HepG2 (cell line): Measurements from ENCODE around the gene RNU1-2. TPM values are rescaled to one million over a fixed set of nuclear protein-coding genes. Genes with fewer than 3 reads are reported as not detected.

Experiments
- ATAC-seq: fragments of 200-7000 bp; cut with Tn5 transposase; 3 replicates; pipeline ENCODE4 v1.9.1; 2020; ENCODE audit warnings: mild to moderate bottlenecking, moderate library complexity
- BruUV-seq: library from RNA; stranded (reverse); fragments of 400-500 nt; replicated peaks from 2 replicates; lab custom pipeline; 2021; lab: Mats Ljungman, UMichigan
- CTCF ChIA-PET: fragments of 300-600 bp; formaldehyde crosslinking; extraction: SDS; loops from one replicate; lab custom pipeline; 2021; ENCODE audit warnings: low total read pairs, inconsistent platforms, low intra/inter-chr PET ratio; lab: Yijun Ruan, JAX
- POLR2A ChIA-PET: fragments of 350-600 bp; sonication (Branson Sonifier 250); formaldehyde crosslinking; loops from one replicate; lab custom pipeline; 2020; ENCODE audit warnings: antibody characterized with exemption, inconsistent platforms; lab: Yijun Ruan, JAX
- DNase-seq: peaks from one replicate; pipeline ENCODE4 v3.0.0-alpha.2; 2015; ENCODE audit warnings: low spot score
- FAIRE-seq: peaks from 3 replicates; lab custom pipeline; 2011; peaks lifted over from hg19 to GRCh38; lab: Jason Lieb, UNC
- H2AFZ ChIP-seq: one replicate; pipeline ENCODE4 v1.6.1; 2011; ENCODE audit warnings: low read length, inconsistent platforms
- H3K27ac ChIP-seq: fragments of 300-600 bp; 3 replicates; pipeline ENCODE4 v1.8.0; 2011; ENCODE audit warnings: mixed run types, mild to moderate bottlenecking, mixed read lengths, low read length, inconsistent platforms; ENCODE audit not compliant: insufficient read depth; ENCODE audit errors: extremely low read length
- H3K27me3 ChIP-seq, 2 experiments: fragments of 200-600 bp in 1 of 2; 2 replicates in 1 of 2; 3 replicates in 1 of 2; pipeline versions ENCODE4 v1.6.0 to v1.8.0; 2011; ENCODE audit warnings: low read length in 2 of 2, mild to moderate bottlenecking in 2 of 2, moderate library complexity in 2 of 2, inconsistent platforms in 1 of 2; ENCODE audit not compliant: insufficient read depth in 2 of 2, control insufficient read depth in 1 of 2
- H3K36me3 ChIP-seq, 2 experiments: fragments of 200-600 bp in 1 of 2; replicated peaks in 1 of 2; 2 replicates in 1 of 2; 3 replicates in 1 of 2; pipeline versions ENCODE4 v1.5.1 to v1.8.0; 2011; ENCODE audit warnings: low read length in 2 of 2, inconsistent platforms in 1 of 2; ENCODE audit not compliant: insufficient read depth in 2 of 2, control insufficient read depth in 1 of 2
- H3K4me1 ChIP-seq: 2 replicates; pipeline ENCODE4 v1.5.1; 2012; ENCODE audit warnings: low read length, inconsistent platforms; ENCODE audit not compliant: insufficient read depth
- H3K4me2 ChIP-seq: 2 replicates; pipeline ENCODE4 v1.6.0; 2011; ENCODE audit warnings: low read depth, low read length, inconsistent platforms
- H3K4me3 ChIP-seq, 3 experiments: fragments of 200-600 bp in 1 of 3; sonication (generic), shearing (Covaris generic) in 1 of 3; replicated peaks in 1 of 3; 2 replicates each; pipeline ENCODE4 v1.5.1; 2011 to 2016; ENCODE audit warnings: low read length in 3 of 3, inconsistent platforms in 2 of 3, low read depth in 2 of 3, mild to moderate bottlenecking in 2 of 3, control low read depth in 1 of 3, mixed read lengths in 1 of 3; ENCODE audit not compliant: insufficient read depth in 1 of 3
- H3K79me2 ChIP-seq: one replicate; pipeline ENCODE4 v1.6.1; 2011; ENCODE audit warnings: low read length, inconsistent platforms; ENCODE audit not compliant: insufficient read depth
- H3K9ac ChIP-seq: 2 replicates; pipeline ENCODE4 v1.6.0; 2011; ENCODE audit warnings: mild to moderate bottlenecking, low read depth, low read length, inconsistent platforms; ENCODE audit not compliant: insufficient read depth
- H3K9me3 ChIP-seq: 2 replicates; pipeline ENCODE4 v1.5.1; 2012; ENCODE audit warnings: mild to moderate bottlenecking, low read length
- H4K20me1 ChIP-seq: 2 replicates; pipeline ENCODE4 v1.6.0; 2011; ENCODE audit warnings: inconsistent platforms, mild to moderate bottlenecking, low read length, moderate library complexity; ENCODE audit not compliant: insufficient read depth
- DMAP1 ChIP-seq: IDR thresholded peaks from 2 replicates; pipeline ENCODE4 v1.6.1; 2016
- FOXO1 ChIP-seq: sonication (generic); formaldehyde crosslinking; IDR thresholded peaks from 2 replicates; pipeline ENCODE4 v1.4.0; 2020; ENCODE audit warnings: missing genetic modification reagents
- GMEB1 ChIP-seq: sonication (generic); formaldehyde crosslinking; IDR thresholded peaks from 2 replicates; pipeline ENCODE4 v1.5.1; 2020; ENCODE audit warnings: missing genetic modification reagents, mild to moderate bottlenecking, borderline replicate concordance
- HDAC2 ChIP-seq: sonication (generic); formaldehyde crosslinking; IDR thresholded peaks from 2 replicates; pipeline ENCODE4 v1.4.0; 2020; ENCODE audit warnings: missing genetic modification reagents
- SP1 ChIP-seq, 2 experiments: fragments of 450-650 bp in 1 of 2; sonication (generic) in 1 of 2; formaldehyde crosslinking in 1 of 2; IDR thresholded peaks; 2 replicates each; pipeline versions ENCODE4 v1.4.0 to v1.6.1; 2016 to 2020; ENCODE audit warnings: missing genetic modification reagents in 1 of 2
- TFDP1 ChIP-seq: IDR thresholded peaks from 2 replicates; pipeline ENCODE4 v1.6.1; 2016; ENCODE audit warnings: missing compliant biosample characterization, missing genetic modification reagents, borderline replicate concordance
- UBTF ChIP-seq: sonication (generic); formaldehyde crosslinking; IDR thresholded peaks from 2 replicates; pipeline ENCODE4 v1.4.0; 2020; ENCODE audit warnings: mild to moderate bottlenecking, missing genetic modification reagents
- ZBTB43 ChIP-seq: sonication (generic); formaldehyde crosslinking; conservative IDR thresholded peaks from 2 replicates; pipeline ENCODE4 v1.4.0; 2020; ENCODE audit warnings: missing genetic modification reagents
- ZGPAT ChIP-seq: IDR thresholded peaks from 2 replicates; pipeline ENCODE4 v1.6.1; 2016; ENCODE audit warnings: mild to moderate bottlenecking
- ZNF263 ChIP-seq: sonication (generic); formaldehyde crosslinking; IDR thresholded peaks from 2 replicates; pipeline ENCODE4 v1.4.0; 2020; ENCODE audit warnings: missing genetic modification reagents
- ZNF639 ChIP-seq: conservative IDR thresholded peaks from 2 replicates; pipeline ENCODE4 v1.6.1; 2018; ENCODE audit warnings: missing genetic modification reagents
- ZNF792 ChIP-seq: IDR thresholded peaks from 2 replicates; pipeline ENCODE4 v1.6.1; 2016
- WGBS: methylation state at CpG from one replicate; pipeline ENCODE4 v1.1.6; 2017; ENCODE audit warnings: low lambda C conversion rate; 5-methylcytosine and 5-hydroxymethylcytosine counted together
- in situ Hi-C: cut with HindIII; loops from 2 replicates; pipeline ENCODE4 v1.10.0; 2017; ENCODE audit warnings: low pct_unique_long_range_greater_than_20kb; ENCODE audit not compliant: extremely low pct_ligation_motif_present
- intact Hi-C: fragments of 100-400 bp; cut with micrococcal nuclease; formaldehyde crosslinking; loops from one replicate; pipeline ENCODE4 v1.10.0; 2022; ENCODE audit not compliant: unreplicated experiment
- polyA plus RNA-seq, 8 experiments: library from polyadenylated mRNA; depleted of rRNA in 3 of 8; stranded (reverse) in 7 of 8; unstranded in 1 of 8; fragments of >200 nt; fragmentation: Illumina TruSeq in 4 of 8; extraction: Trizol in 4 of 8; gene quantifications; 2 replicates each; pipeline versions ENCODE4 v1.2.1 to v1.2.3, GENCODE V29; 2011 to 2016; ENCODE audit warnings: low read depth in 4 of 8, missing spikeins in 1 of 8, mixed read lengths in 1 of 8; ENCODE audit not compliant: insufficient read depth in 1 of 8
- total RNA-seq, 5 experiments: library from RNA; depleted of rRNA; stranded (reverse); fragments of >200 nt; fragmentation: Illumina TruSeq; extraction: Trizol; gene quantifications; 2 replicates each; pipeline ENCODE4 v1.2.3, GENCODE V29; 2016; ENCODE audit warnings: low read depth in 1 of 5

RNU1-2 gene
- total and polyA plus RNA-seq, 2 of the 13 experiments (the other 11 are each of a cell fraction or from before 2014, with no cell fraction given) = under 0.01 to 11,018 TPM

- Histone ChIP-seq H3K79me2 (no peaks in the 10 kb centered on the region), H3K36me3 (no peaks in the 10 kb centered on the region), H3K9ac (peak overlapping the region; percentile 79), H3K27me3 (no peaks in the 10 kb centered on the region), H3K4me1 (peaks cover 39% of the 10 kb centered on the region), H3K9me3 (no peaks in the 10 kb centered on the region), H3K4me2 (peak overlapping the region; percentile 93), H3K4me3 (peak overlapping the region; percentile 59 to 84 (median 80); a peak in 5 of 6 replicates), H2AFZ (no peak overlapping the region), H4K20me1 (no peaks in the 10 kb centered on the region), H3K27ac (no peak overlapping the region)
- POLR2A ChIA-PET = interaction anchor here (1.6 kb wide), 1 partner anchor 8 kb away, joined by 3 read pairs; no protein-coding TSS in a partner anchor
- 0% methylated on average over 7 of the region's 109 CpGs for WGBS
- CTCF ChIA-PET = no interaction called here
- in situ Hi-C loops (no loop called here), intact Hi-C loops (no loop called here)
- DNase-seq (peak; percentile 77), FAIRE-seq (no peak), ATAC-seq (peak; percentile 90)
- BruUV-seq = no TSS peak
- TF ChIP-seq FOXO1 (CRISPR knock-in tag) = peak; percentile 36; the same call in 1 of the 2 replicates
- TF ChIP-seq UBTF = peak; percentile 52; the same call in 1 of the 2 replicates
- TF ChIP-seq GMEB1 = no peak
- 0 out of 2 replicates have a peak, but pooled peaks have one; percentile 25 for TF ChIP-seq DMAP1 (CRISPR knock-in tag)
- TF ChIP-seq ZNF792 (CRISPR knock-in tag) = peak; percentile 42; the same call in 1 of the 2 replicates
- TF ChIP-seq ZNF639 = no peak; the same call in 1 of the 2 replicates
- TF ChIP-seq SP1 (IDR thresholded peaks at IDR 0.05) = no peak
- TF ChIP-seq SP1 (CRISPR knock-in tag; IDR thresholded peaks at IDR 0.05) = peak; percentile 30; the same call in 1 of the 2 replicates
- TF ChIP-seq TFDP1 (CRISPR knock-in tag) = peak; percentile 71
- TF ChIP-seq ZGPAT = no peak
- 0 out of 2 replicates have a peak, but pooled peaks have one; percentile 40 for TF ChIP-seq ZBTB43
- TF ChIP-seq ZNF263 (CRISPR knock-in tag) = 0 out of 2 replicates have a peak, but pooled peaks have one; percentile 11
- TF ChIP-seq HDAC2 (CRISPR knock-in tag) = peak; percentile 17; the same call in 1 of the 2 replicates
Measured at GRCh38 chr1:16913833-16914662, 18.3 kb downstream of the RNU1-2 start.
